GM12892 (cell line): ENCODE data around the gene DDX51.

Experiments
- POLR2A ChIP-seq: IDR thresholded peaks from 2 replicates; pipeline ENCODE4 v1.6.1; 2011; ENCODE audit warnings: low read depth, low read length, control low read depth
- POLR2AphosphoS5 ChIP-seq: IDR thresholded peaks from 2 replicates; pipeline ENCODE4 v1.6.1; 2011; ENCODE audit warnings: low read depth, low read length, control low read depth
- TAF1 ChIP-seq: IDR thresholded peaks from 2 replicates; pipeline ENCODE4 v1.6.1; 2011; ENCODE audit warnings: low read depth, mild to moderate bottlenecking, control low read depth, low read length, borderline replicate concordance

- TF ChIP-seq POLR2A: no peak
- TF ChIP-seq POLR2AphosphoS5: no peak
- no peak for TF ChIP-seq TAF1
These were observed 2.0 kb downstream of the DDX51 start for GRCh38 chr12:132141976-132142678.
